HG02571 (cell line): ENCODE results near the gene SIGLEC11.
"Not testable (repeated sequence)": the region's sequence is repeated elsewhere in the genome, so short reads cannot be mapped to it uniquely, and the experiment has no call there.

ENCODE experiments used
- ATAC-seq: cut with Tn5 transposase; IDR thresholded peaks from one replicate; pipeline ENCODE4 v1.9.1; 2021; ENCODE audit warnings: mild to moderate bottlenecking, moderate library complexity; ENCODE audit not compliant: unreplicated experiment

Gene SIGLEC11

GRCh38 chr19:49951806-49952478 lies 9.0 kb downstream of the SIGLEC11 start:
- ATAC-seq, result no peak

GRCh38 chr19:49950956-49951526 lies 9.9 kb downstream of the SIGLEC11 start:
- no peak for ATAC-seq

GRCh38 chr19:49950590-49950948 lies 10.4 kb downstream of the SIGLEC11 start:
- ATAC-seq, result no peak

DNA sequence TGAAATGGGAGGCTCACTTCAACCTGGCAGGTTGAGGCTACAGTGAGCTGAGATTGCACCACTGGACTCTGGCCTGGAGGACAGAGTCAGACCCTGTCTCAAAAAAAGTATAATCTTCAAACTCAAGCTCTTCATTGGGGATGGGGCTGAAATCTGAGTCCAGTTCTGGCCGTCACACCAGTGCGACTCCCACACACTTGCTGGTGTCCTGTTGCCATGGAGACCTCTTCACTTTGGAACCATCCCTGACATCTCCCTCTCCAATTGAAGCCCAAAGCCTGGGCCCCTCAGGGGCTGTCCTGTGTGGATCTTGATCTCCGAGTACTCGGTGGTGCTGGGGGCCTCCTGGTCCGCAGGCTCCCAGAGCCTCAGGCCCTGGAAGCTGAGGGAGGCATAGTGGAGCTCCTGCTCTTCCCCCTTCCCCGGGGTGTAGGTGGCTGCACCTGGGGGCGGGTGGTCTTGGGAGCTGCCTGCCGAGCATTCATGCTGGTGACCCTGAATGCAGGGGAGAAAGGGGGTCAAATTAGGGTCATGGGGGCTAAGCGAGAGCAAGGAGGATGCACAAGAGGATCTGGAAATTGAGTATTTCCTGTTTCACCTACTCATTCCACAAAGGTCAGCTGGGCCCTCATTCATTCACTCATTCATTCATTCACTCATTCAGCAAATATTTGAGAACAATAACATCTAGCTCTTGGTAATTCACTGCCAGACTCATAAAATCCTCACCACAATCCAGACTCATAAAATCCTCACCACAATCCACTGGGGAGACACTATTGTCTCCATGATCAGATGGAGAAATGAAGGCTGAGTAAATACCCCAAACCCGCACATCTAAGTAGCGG lies 11.0 kb downstream of the SIGLEC11 start:
- ATAC-seq, result no peak

- no peak for ATAC-seq
Observed at GRCh38 chr19:49946415-49946814, 14.6 kb downstream of the SIGLEC11 start.

- not testable (repeated sequence) for ATAC-seq
Observed at GRCh38 chr19:49944567-49944966, 16.4 kb downstream of the SIGLEC11 start.

GRCh38 chr19:49940482-49940791 lies 20.5 kb downstream of the SIGLEC11 start:
- ATAC-seq, result no peak

DNA sequence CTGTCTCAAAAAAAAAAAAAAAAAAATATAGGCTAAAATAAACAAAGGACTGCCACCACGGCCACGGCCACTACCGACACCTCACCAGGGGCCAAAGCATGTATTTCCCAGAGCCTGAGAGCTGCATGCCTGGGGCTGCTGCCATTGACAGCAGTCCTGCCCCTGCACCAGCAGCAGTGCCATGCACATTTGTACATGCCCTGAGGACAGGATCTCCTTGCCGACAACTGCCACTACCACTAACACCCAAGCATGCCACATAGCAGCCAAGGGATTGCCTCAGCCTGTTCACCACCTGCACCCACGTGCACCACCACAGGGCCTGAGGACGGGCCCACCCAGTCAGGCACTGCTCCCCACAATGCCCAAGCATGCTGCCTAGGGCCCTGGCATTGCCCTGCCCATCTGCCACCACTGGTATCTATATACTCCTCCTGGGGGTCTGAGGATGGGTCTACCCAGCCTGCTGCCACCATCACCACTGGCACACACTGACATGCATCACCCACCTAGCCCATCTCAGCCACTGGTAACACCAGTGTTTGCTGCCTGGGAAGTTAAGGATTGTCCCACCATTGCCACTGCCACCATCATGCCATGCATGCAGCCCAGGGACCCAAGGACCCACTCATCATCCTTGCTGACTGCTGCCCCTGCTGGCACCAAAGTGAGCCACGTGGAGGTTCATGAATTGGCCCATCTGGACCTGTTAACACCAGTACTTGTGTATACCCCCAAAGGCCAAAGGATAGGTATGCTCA lies 21.1 kb downstream of the SIGLEC11 start:
- no peak for ATAC-seq

GRCh38 chr19:49938662-49939061 lies 22.3 kb downstream of the SIGLEC11 start:
- no peak for ATAC-seq

- ATAC-seq, result no peak
Observed at GRCh38 chr19:49937750-49938381, 23.1 kb downstream of the SIGLEC11 start.

GRCh38 chr19:49936549-49936948 lies 24.4 kb downstream of the SIGLEC11 start:
- ATAC-seq, result no peak

DNA sequence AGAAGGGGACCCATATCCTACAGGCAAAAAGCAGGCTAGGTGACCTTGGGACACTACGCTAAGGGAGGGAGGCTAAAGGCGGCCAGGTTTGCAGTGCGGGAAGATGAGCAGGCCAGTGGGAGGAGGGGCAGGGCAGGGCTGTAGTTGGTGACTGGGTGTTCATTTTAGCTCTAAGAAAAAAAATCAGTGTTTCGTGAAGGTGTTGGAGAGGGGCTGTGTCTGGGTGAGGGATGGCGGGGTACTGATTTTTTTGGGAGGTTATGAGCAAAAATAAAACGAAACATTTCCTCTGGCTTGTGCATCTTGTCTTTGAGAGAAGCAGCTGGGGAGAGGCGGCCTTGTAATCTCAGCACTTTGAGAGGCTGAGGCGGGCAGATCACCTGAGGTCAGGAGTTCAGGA lies 27.3 kb downstream of the SIGLEC11 start:
- no peak for ATAC-seq

DNA sequence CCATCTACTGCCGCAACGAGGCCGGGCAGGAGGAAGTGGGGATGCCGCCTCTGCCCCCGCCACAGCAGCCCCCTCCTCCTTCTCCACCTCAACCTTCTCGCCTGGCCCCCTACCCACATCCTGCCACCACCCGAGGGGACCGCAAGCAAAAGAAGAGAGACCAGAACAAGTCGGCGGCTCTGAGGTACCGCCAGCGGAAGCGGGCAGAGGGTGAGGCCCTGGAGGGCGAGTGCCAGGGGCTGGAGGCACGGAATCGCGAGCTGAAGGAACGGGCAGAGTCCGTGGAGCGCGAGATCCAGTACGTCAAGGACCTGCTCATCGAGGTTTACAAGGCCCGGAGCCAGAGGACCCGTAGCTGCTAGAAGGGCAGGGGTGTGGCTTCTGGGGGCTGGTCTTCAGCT lies 28.2 kb downstream of the SIGLEC11 start:
- ATAC-seq, result no peak

DNA sequence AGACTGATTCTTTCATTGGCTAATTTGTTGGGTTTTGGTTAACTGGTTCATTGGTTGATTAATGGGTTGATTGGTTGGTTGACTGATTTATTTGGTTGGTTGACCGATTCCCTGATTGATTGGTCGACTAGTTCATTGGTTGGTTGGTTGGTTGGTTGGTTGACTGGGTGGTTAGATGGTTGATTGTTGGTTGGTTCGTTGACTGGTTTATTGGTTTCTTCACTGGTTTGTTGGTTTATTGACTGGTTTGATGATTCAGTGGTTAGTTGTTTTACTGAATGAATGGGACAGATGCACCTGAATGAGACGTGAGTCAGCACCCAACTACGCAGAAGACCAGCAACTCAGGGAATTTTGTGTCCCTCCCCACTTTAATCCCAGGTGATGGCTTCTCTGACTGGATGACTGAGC lies 28.9 kb downstream of the SIGLEC11 start:
- no peak for ATAC-seq

DNA sequence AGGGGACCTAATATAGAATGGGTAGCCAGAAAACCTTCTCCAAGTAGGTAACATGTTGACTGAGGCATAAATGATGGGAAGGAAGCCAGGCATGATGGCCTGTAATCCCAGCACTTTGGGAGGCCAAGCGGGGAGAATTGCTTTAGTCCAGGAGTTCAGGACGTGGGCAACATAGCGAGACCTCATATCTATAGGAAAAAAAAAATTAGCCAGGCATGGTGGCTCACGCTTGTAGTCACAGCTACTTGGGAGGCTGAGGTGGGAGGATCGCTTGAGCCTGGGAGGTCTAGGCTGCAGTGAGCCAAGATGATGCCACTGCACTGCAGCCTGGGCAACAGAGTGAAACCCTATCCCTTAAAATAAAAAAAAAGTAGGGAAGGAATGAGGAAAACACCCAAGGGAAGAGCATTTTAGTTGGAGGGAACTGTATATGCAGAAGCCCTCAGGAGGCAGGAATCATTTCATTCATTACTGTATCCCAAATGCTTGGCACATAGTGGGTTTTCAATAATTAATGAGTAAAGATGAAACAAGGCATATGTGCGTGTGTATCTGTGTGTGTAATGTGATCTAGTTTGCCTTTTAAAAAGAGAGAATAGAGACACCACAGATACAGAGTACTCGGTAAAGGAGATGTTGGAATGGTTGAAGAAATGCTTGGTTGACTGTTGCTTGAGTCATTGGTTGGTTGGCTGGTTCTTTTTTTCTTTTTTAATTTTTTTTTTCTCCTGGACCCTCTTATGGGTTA lies 29.5 kb downstream of the SIGLEC11 start:
- no peak for ATAC-seq

GRCh38 chr19:49930483-49931011 lies 30.4 kb downstream of the SIGLEC11 start:
- no peak for ATAC-seq

DNA sequence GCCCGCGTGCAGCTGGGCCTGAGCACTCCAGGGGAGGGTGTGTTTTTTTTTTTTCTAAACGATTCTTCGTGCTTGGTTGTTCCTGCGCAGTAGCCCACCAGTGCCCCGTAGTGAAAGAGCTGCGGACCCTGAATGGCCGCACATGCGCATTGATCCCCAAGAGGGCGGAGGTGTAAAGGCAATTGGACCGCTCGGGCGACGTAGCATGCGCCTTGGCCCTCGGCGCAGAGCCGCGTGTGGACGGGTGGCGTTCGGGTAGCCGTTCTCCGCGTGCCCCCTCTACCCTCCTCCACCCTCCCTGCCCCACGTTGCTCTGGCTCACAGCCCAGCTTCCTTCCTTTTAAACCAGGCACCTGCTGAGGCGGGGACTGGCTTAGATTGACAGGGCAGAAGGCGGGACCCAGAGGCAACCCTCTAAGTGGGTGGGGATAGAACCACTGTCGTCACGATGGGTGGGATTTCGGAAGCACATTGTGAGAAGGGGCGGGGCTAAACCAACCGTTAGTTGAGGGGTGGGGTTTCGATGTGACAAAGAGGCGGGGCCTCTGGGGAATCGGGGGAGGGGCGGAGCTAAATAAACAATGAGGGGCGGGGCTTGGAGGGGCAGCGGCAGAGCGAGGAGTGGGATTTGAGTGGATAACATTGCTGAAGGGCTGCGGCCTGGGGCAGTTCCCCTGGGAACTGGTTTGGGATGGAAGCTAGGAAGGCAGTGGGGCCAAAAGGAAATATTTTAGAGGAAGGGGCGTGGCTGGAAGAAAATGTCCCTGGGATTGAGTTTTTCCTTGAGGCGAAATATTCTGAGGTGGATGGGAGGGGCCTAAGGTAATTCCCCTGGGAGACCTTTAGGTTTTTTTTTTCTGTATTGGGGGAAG lies 31.1 kb downstream of the SIGLEC11 start:
- ATAC-seq, result peak; percentile 40

- peak; percentile 35 for ATAC-seq
Observed at GRCh38 chr19:49929121-49929610, 31.8 kb downstream of the SIGLEC11 start, which contains the start of the genes ATF5 and NUP62. Gene ATF5, plus strand, starts transcription at chr19:49929205. Its CDS starts 1,646 bp downstream, at chr19:49930851. Gene NUP62, minus strand, starts transcription at chr19:49929504. Its CDS starts 19,697 bp downstream, at chr19:49909807.
